Erythroblast (primary cell): ENCODE results near the gene SLC9A3.

ENCODE experiments used
- GATA1 ChIP-seq: IDR thresholded peaks from 2 replicates; pipeline ENCODE4 v1.6.1; 2011; ENCODE audit warnings: low read depth, mild to moderate bottlenecking, control low read depth, low read length, moderate library complexity
- POLR2A ChIP-seq: IDR thresholded peaks from 2 replicates; pipeline ENCODE4 v1.6.1; 2011; ENCODE audit warnings: mild to moderate bottlenecking, low read length

- no peak for TF ChIP-seq POLR2A
- TF ChIP-seq GATA1, result no peak
Observed at GRCh38 chr5:439181-439580, 85.1 kb downstream of the SLC9A3 start.
